ENCODE data around the gene ARL17B. TPM values are rescaled to one million over a fixed set of nuclear protein-coding genes. Genes with fewer than 3 reads are reported as not detected.
"Not testable (repeated sequence)": the region's sequence is repeated elsewhere in the genome, so short reads cannot be mapped to it uniquely, and the experiment has no call there.

The ARL17B gene
- total RNA-seq, 1 donor from 2014 or later, result 17.8 TPM

- H3K36me3 ChIP-seq; intact Hi-C loops (cut with micrococcal nuclease); H3K27ac ChIP-seq (replicated peaks); H3K4me1 ChIP-seq; H3K27me3 ChIP-seq (ENCODE audit: low read depth); H3K9me3 ChIP-seq (replicated peaks): not testable (repeated sequence)
- DNase-seq, result peak; percentile 90
- H3K4me3 ChIP-seq, result peak overlapping the region; percentile 70
Measured at GRCh38 chr17:46225274-46225794, 136.2 kb downstream of the ARL17B start.

GRCh38 chr17:46224864-46225263 lies 136.7 kb downstream of the ARL17B start:
- DNase-seq; H3K36me3 ChIP-seq; H3K4me1 ChIP-seq; intact Hi-C loops (cut with micrococcal nuclease); H3K9me3 ChIP-seq (replicated peaks); H3K27ac ChIP-seq (replicated peaks); H3K27me3 ChIP-seq (ENCODE audit: low read depth): not testable (repeated sequence)
- peak overlapping the region; percentile 70 for H3K4me3 ChIP-seq

Other genes starting within 250 kb of the ARL17B start
- 23.7 TPM for gene KANSL1, start 168.3 kb downstream of the ARL17B start, total RNA-seq
- gene LRRC37A, start 66.6 kb downstream of the ARL17B start, total RNA-seq, result 1.2 TPM
- 6.0 TPM for gene LRRC37A2, start 150.7 kb upstream of the ARL17B start, total RNA-seq
- gene ARL17A, start 217.9 kb upstream of the ARL17B start, total RNA-seq, result 13.1 TPM
- 29.0 TPM for gene NSF, start 228.9 kb upstream of the ARL17B start, total RNA-seq